Tibial nerve (tissue), 4 donors: ENCODE results near the gene TLR5. TPM values are rescaled to one million over a fixed set of nuclear protein-coding genes. Genes with fewer than 3 reads are reported as not detected.

ENCODE experiments used
- DNase-seq, 2 donors: peaks; one replicate each; pipeline ENCODE4 v3.0.0-alpha.2; 2019; ENCODE audit warnings: low spot score in 2 of 2
- H3K27ac ChIP-seq, 4 donors: fragments of 200-600 bp; sonication (generic) in 3 of 4; one replicate each; pipeline ENCODE4 v1.5.1; 2017 to 2019; ENCODE audit warnings: mild to moderate bottlenecking in 1 of 4
- H3K27me3 ChIP-seq, 2 donors: fragments of 200-600 bp; sonication (generic) in 1 of 2; one replicate each; pipeline versions ENCODE4 v1.5.1 to v1.6.0; 2017 to 2019
- H3K36me3 ChIP-seq, 3 donors: fragments of 200-600 bp; sonication (generic); one replicate each; pipeline ENCODE4 v1.5.1; 2018 to 2019
- H3K4me1 ChIP-seq, 4 donors: fragments of 200-600 bp; sonication (generic) in 3 of 4; one replicate each; pipeline ENCODE4 v1.5.1; 2017 to 2019
- H3K4me3 ChIP-seq, 4 donors: fragments of 200-600 bp; sonication (generic) in 3 of 4; one replicate each; pipeline ENCODE4 v1.5.1; 2017 to 2019; ENCODE audit warnings: mild to moderate bottlenecking in 1 of 4, moderate library complexity in 1 of 4
- H3K9me3 ChIP-seq, 4 donors: fragments of 200-600 bp; sonication (generic) in 3 of 4; one replicate each; pipeline ENCODE4 v1.5.1; 2017 to 2019
- CTCF ChIP-seq, 5 experiments: fragments of 200-600 bp in 3 of 5; fragments of 450-650 bp in 2 of 5; sonication (generic) in 3 of 5; IDR thresholded peaks; one replicate each; pipeline ENCODE4 v1.5.1; 2016 to 2019; ENCODE audit warnings: antibody characterized with exemption in 5 of 5, mild to moderate bottlenecking in 3 of 5, moderate library complexity in 2 of 5
- EP300 ChIP-seq, 2 donors: sonication (generic); formaldehyde crosslinking; IDR thresholded peaks; one replicate each; pipeline ENCODE4 v1.6.1; 2017; ENCODE audit warnings: antibody characterized with exemption in 2 of 2, mild to moderate bottlenecking in 1 of 2
- POLR2A ChIP-seq, 2 donors: fragments of 450-650 bp; IDR thresholded peaks; one replicate each; pipeline ENCODE4 v1.6.1; 2017; ENCODE audit warnings: antibody characterized with exemption in 2 of 2, mild to moderate bottlenecking in 2 of 2, moderate library complexity in 2 of 2
- WGBS, 2 donors: methylation state at CpG; one replicate each; pipeline ENCODE4 v1.1.5; 2018; 5-methylcytosine and 5-hydroxymethylcytosine counted together
- total RNA-seq, 4 donors: library from RNA; depleted of rRNA; stranded (reverse); fragments of >200 nt; gene quantifications; one replicate each; pipeline ENCODE4 v1.1.0, GENCODE V29; 2016

The TLR5 gene
- 10 to 100 TPM in 3 of 4 donors, 1 to 10 TPM in 1; 3.7 to 19.2 (median 12.4) TPM for total RNA-seq

- H3K4me1 ChIP-seq, result peaks cover 0 to 40% (median 19%) of the 10 kb centered on the region in 4 donors
- H3K9me3 ChIP-seq, result peaks cover 0 to 5% (median 0%) of the 10 kb centered on the region in 4 donors
- H3K36me3 ChIP-seq, result no peaks in the 10 kb centered on the region
- 4% methylated on average over 12 to 44 of the region's 63 CpGs for WGBS, 2 donors
- no peaks in the 10 kb centered on the region for H3K27me3 ChIP-seq
- peak within 1 kb of the TSS; percentile 50 to 85 (median 70) for H3K4me3 ChIP-seq
- peak; percentile 83 for DNase-seq
- H3K27ac ChIP-seq, result peak within 1 kb of the TSS; percentile 50 to 83 (median 72)
- TF ChIP-seq CTCF (IDR thresholded peaks at IDR 0.05) (peak; percentile 59 to 83 (median 77)), EP300 (IDR thresholded peaks at IDR 0.05) (peak in 1 of 2 donors; percentile 67), POLR2A (IDR thresholded peaks at IDR 0.05) (peak; percentile 9 to 62)
Observed at GRCh38 chr1:223142795-223143536, at the start of gene TLR5. Gene TLR5, minus strand, starts transcription at chr1:223143248. Its CDS starts 30,217 bp downstream, at chr1:223113031.

- TF ChIP-seq EP300 (IDR thresholded peaks at IDR 0.05), result no peak
- no peak for TF ChIP-seq POLR2A (IDR thresholded peaks at IDR 0.05)
- no peak for TF ChIP-seq CTCF (IDR thresholded peaks at IDR 0.05)
- H3K4me3 ChIP-seq, result no peak overlapping the region
- H3K36me3 ChIP-seq, result no peaks in the 10 kb centered on the region
- H3K9me3 ChIP-seq, result no peaks in the 10 kb centered on the region
- 65 to 66% methylated on average over 9 to 10 of the region's 10 CpGs for WGBS, 2 donors
- peaks cover 0 to 2% (median 0%) of the 10 kb centered on the region in 4 donors for H3K4me1 ChIP-seq
- DNase-seq, result no peak
- H3K27ac ChIP-seq, result no peak overlapping the region
- no peaks in the 10 kb centered on the region for H3K27me3 ChIP-seq
Observed at GRCh38 chr1:223189903-223190724, 47.1 kb upstream of the TLR5 start.

GRCh38 chr1:223189525-223189902 is 46.5 kb upstream of the TLR5 start:
- H3K9me3 ChIP-seq, result no peaks in the 10 kb centered on the region
- H3K4me1 ChIP-seq, result peaks cover 0 to 2% (median 0%) of the 10 kb centered on the region in 4 donors
- no peaks in the 10 kb centered on the region for H3K27me3 ChIP-seq
- TF ChIP-seq POLR2A (IDR thresholded peaks at IDR 0.05), result no peak
- no peak overlapping the region for H3K4me3 ChIP-seq
- 58 to 74% methylated on average over 4 of the region's 4 CpGs for WGBS, 2 donors
- H3K27ac ChIP-seq, result no peak overlapping the region
- no peak for DNase-seq
- no peaks in the 10 kb centered on the region for H3K36me3 ChIP-seq

- Histone ChIP-seq H3K36me3 (no peaks in the 10 kb centered on the region), H3K4me3 (no peak overlapping the region), H3K4me1 (peaks cover 0 to 2% (median 0%) of the 10 kb centered on the region in 4 donors), H3K27ac (no peak overlapping the region), H3K27me3 (no peaks in the 10 kb centered on the region), H3K9me3 (no peaks in the 10 kb centered on the region)
- TF ChIP-seq CTCF (IDR thresholded peaks at IDR 0.05) (no peak), EP300 (IDR thresholded peaks at IDR 0.05) (no peak), POLR2A (IDR thresholded peaks at IDR 0.05) (no peak)
- DNase-seq, result no peak
- WGBS, 2 donors, result 82 to 83% methylated on average over 5 of the region's 5 CpGs
Observed at GRCh38 chr1:223188618-223189356, 45.7 kb upstream of the TLR5 start.

GRCh38 chr1:223186800-223187199 is 43.8 kb upstream of the TLR5 start:
- no peak for TF ChIP-seq EP300 (IDR thresholded peaks at IDR 0.05)
- TF ChIP-seq POLR2A (IDR thresholded peaks at IDR 0.05), result no peak

More at GRCh38 chr1:223186800-223187199, 43.8 kb upstream of the TLR5 start:
- no peak for DNase-seq
- Histone ChIP-seq H3K4me1 (peaks cover 0 to 8% (median 0%) of the 10 kb centered on the region in 4 donors), H3K27ac (no peak overlapping the region), H3K36me3 (no peaks in the 10 kb centered on the region), H3K27me3 (no peaks in the 10 kb centered on the region), H3K9me3 (no peaks in the 10 kb centered on the region), H3K4me3 (no peak overlapping the region)
- 92 to 95% methylated on average over 3 of the region's 3 CpGs for WGBS, 2 donors
